ENCODE data around the gene CDC37.
A peak's percentile ranks its signal among the peaks of the same experiment; 100 is the strongest.

Gene CDC37

DNA sequence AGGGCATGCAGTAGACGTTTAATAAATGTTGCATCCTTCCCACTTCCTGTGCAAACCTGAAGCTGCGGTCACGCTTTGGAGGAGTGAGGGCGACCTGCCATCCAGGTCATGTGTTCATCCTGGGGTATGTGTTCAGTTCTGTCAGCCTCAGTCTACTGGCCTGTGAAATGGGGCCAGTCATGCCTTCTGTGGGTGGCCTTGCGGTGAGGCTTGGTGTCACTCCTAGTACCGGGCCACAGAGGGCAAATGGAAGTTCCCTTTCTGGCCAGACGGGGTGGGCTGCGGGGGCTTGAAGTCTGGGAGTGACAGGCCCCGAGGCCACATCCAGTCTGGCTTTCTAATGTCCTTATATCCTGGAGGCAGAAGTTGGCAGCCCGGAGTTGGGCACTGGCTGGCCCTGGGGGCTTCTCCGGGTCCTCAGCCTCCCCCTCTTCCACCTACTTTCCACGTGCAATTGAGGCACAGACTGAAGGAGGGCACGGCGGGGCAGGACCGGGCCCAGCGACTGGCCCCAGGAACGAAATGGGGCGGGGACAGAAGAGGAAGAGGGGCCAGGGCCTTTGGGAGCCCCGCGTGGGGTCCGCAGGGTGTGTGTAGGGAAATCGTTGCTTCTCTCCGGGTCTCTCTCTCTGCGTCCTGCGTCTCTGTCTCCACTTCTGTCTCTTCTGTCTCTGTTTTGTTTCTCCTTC is 28.1 kb upstream of the CDC37 start:
- Histone ChIP-seq H3K4me3 (ENCODE audit: extremely low read depth, insufficient read depth, low read length, poor library complexity, severe bottlenecking) (peak overlapping the region; percentile 36), H3K36me3 (ENCODE audit: control insufficient read depth, insufficient read depth, low read length) (no peaks in the 10 kb centered on the region), H3K27ac (ENCODE audit: low read depth, low read length, severe bottlenecking) (no peak overlapping the region), H3K4me1 (ENCODE audit: control insufficient read depth, insufficient read depth, low read length, poor library complexity, severe bottlenecking) (peaks cover 15% of the 10 kb centered on the region), H3K9me3 (ENCODE audit: control insufficient read depth, low read length) (no peaks in the 10 kb centered on the region)
- WGBS, 2 experiments (ENCODE audit: insufficient coverage in 2 of 2), result 36 to 40% methylated on average over 16 of the region's 25 CpGs

- Histone ChIP-seq H3K9me3 (ENCODE audit: control insufficient read depth, low read length) (no peaks in the 10 kb centered on the region), H3K4me1 (ENCODE audit: control insufficient read depth, insufficient read depth, low read length, poor library complexity, severe bottlenecking) (peaks cover 15% of the 10 kb centered on the region), H3K4me3 (ENCODE audit: extremely low read depth, insufficient read depth, low read length, poor library complexity, severe bottlenecking) (peak overlapping the region; percentile 36), H3K36me3 (ENCODE audit: control insufficient read depth, insufficient read depth, low read length) (no peaks in the 10 kb centered on the region), H3K27ac (ENCODE audit: low read depth, low read length, severe bottlenecking) (no peak overlapping the region)
- WGBS, 2 experiments (ENCODE audit: insufficient coverage in 2 of 2), result 6 to 10% methylated on average over 42 to 59 of the region's 75 CpGs
Observed at GRCh38 chr19:10430505-10431253, 27.3 kb upstream of the CDC37 start.

DNA sequence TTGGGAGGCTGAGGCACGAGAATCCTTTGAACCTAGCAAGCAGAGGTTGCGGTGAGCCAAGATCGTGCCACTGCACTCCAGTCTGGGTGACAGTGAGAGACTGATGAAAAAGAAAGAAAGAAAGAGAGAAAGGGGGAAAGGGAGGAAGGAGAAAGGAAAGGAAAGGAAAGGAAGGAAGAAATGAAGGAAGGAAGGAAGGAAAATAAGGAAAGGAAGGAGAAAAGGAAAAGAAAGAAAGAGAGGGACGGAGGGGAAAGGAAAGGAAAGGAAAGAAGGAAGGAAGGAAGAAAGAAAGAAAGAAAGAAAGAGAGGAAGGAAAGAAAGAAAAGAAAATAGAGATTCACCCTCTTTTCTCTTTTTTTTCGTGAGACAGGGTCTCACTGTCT is 25.6 kb upstream of the CDC37 start:
- WGBS, 2 experiments (ENCODE audit: insufficient coverage in 2 of 2), result 78 to 85% methylated on average over 4 to 5 of the region's 5 CpGs
- no peak overlapping the region for H3K27ac ChIP-seq (ENCODE audit: low read depth, low read length, severe bottlenecking)
- H3K36me3 ChIP-seq (ENCODE audit: control insufficient read depth, insufficient read depth, low read length), result no peaks in the 10 kb centered on the region

GRCh38 chr19:10427169-10427568 is 23.8 kb upstream of the CDC37 start:
- Histone ChIP-seq H3K4me1 (ENCODE audit: control insufficient read depth, insufficient read depth, low read length, poor library complexity, severe bottlenecking) (peaks cover 12% of the 10 kb centered on the region), H3K36me3 (ENCODE audit: control insufficient read depth, insufficient read depth, low read length) (no peaks in the 10 kb centered on the region), H3K9me3 (ENCODE audit: control insufficient read depth, low read length) (no peaks in the 10 kb centered on the region), H3K27ac (ENCODE audit: low read depth, low read length, severe bottlenecking) (no peak overlapping the region), H3K4me3 (ENCODE audit: extremely low read depth, insufficient read depth, low read length, poor library complexity, severe bottlenecking) (no peak overlapping the region)
- 83 to 97% methylated on average over 6 of the region's 6 CpGs for WGBS, 2 experiments (ENCODE audit: insufficient coverage in 2 of 2)

More for the DNA sequence above, 25.6 kb upstream of the CDC37 start:
- no peak overlapping the region for H3K4me3 ChIP-seq (ENCODE audit: extremely low read depth, insufficient read depth, low read length, poor library complexity, severe bottlenecking)
- H3K9me3 ChIP-seq (ENCODE audit: control insufficient read depth, low read length), result no peaks in the 10 kb centered on the region
- H3K4me1 ChIP-seq (ENCODE audit: control insufficient read depth, insufficient read depth, low read length, poor library complexity, severe bottlenecking), result peaks cover 18% of the 10 kb centered on the region

GRCh38 chr19:10424011-10424637 is 20.8 kb upstream of the CDC37 start:
- no peaks in the 10 kb centered on the region for H3K9me3 ChIP-seq (ENCODE audit: control insufficient read depth, low read length)
- H3K27ac ChIP-seq (ENCODE audit: low read depth, low read length, severe bottlenecking), result no peak overlapping the region
- peak overlapping the region; percentile 31 for H3K4me3 ChIP-seq (ENCODE audit: extremely low read depth, insufficient read depth, low read length, poor library complexity, severe bottlenecking)
- WGBS, 2 experiments (ENCODE audit: insufficient coverage in 2 of 2), result 3 to 11% methylated on average over 16 to 30 of the region's 38 CpGs
- H3K4me1 ChIP-seq (ENCODE audit: control insufficient read depth, insufficient read depth, low read length, poor library complexity, severe bottlenecking), result peaks cover 12% of the 10 kb centered on the region
- no peaks in the 10 kb centered on the region for H3K36me3 ChIP-seq (ENCODE audit: control insufficient read depth, insufficient read depth, low read length)

DNA sequence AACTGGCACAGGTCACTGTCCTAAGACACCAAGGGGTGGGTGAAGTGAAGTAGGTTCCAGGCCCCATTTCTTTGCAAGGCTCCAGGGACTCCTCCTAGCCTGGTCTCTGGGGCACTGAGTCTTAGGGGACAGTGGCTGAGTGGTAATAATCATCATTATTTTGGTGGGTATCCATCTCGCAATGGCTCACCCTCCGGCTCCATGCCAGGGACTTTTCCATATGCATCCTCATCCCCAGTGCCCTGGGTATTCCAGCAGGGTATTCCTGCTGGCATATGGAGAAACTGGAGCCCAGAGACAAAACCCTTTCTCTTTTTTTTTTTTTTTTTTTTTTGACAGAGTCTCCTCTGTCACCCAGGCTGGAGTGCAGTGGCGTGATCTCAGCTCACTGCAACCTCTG is 19.5 kb upstream of the CDC37 start:
- WGBS, 2 experiments (ENCODE audit: insufficient coverage in 2 of 2), result 90 to 92% methylated on average over 2 of the region's 3 CpGs
- H3K4me1 ChIP-seq (ENCODE audit: control insufficient read depth, insufficient read depth, low read length, poor library complexity, severe bottlenecking), result peaks cover 16% of the 10 kb centered on the region
- no peaks in the 10 kb centered on the region for H3K9me3 ChIP-seq (ENCODE audit: control insufficient read depth, low read length)
- H3K27ac ChIP-seq (ENCODE audit: low read depth, low read length, severe bottlenecking), result no peak overlapping the region
- H3K36me3 ChIP-seq (ENCODE audit: control insufficient read depth, insufficient read depth, low read length), result no peaks in the 10 kb centered on the region
- H3K4me3 ChIP-seq (ENCODE audit: extremely low read depth, insufficient read depth, low read length, poor library complexity, severe bottlenecking), result no peak overlapping the region

- Histone ChIP-seq H3K9me3 (ENCODE audit: control insufficient read depth, low read length) (no peaks in the 10 kb centered on the region), H3K36me3 (ENCODE audit: control insufficient read depth, insufficient read depth, low read length) (no peaks in the 10 kb centered on the region), H3K4me1 (ENCODE audit: control insufficient read depth, insufficient read depth, low read length, poor library complexity, severe bottlenecking) (peaks cover 23% of the 10 kb centered on the region), H3K4me3 (ENCODE audit: extremely low read depth, insufficient read depth, low read length, poor library complexity, severe bottlenecking) (no peak overlapping the region), H3K27ac (ENCODE audit: low read depth, low read length, severe bottlenecking) (no peak overlapping the region)
- 70 to 74% methylated on average over 4 of the region's 4 CpGs for WGBS, 2 experiments (ENCODE audit: insufficient coverage in 2 of 2)
Observed at GRCh38 chr19:10422046-10422461, 18.7 kb upstream of the CDC37 start.

GRCh38 chr19:10421240-10422045 is 18.1 kb upstream of the CDC37 start:
- no peak overlapping the region for H3K27ac ChIP-seq (ENCODE audit: low read depth, low read length, severe bottlenecking)
- H3K9me3 ChIP-seq (ENCODE audit: control insufficient read depth, low read length), result no peaks in the 10 kb centered on the region
- WGBS, 2 experiments (ENCODE audit: insufficient coverage in 2 of 2), result 31 to 36% methylated on average over 6 to 16 of the region's 17 CpGs
- peak overlapping the region; percentile 54 for H3K4me3 ChIP-seq (ENCODE audit: extremely low read depth, insufficient read depth, low read length, poor library complexity, severe bottlenecking)
- no peaks in the 10 kb centered on the region for H3K36me3 ChIP-seq (ENCODE audit: control insufficient read depth, insufficient read depth, low read length)
- H3K4me1 ChIP-seq (ENCODE audit: control insufficient read depth, insufficient read depth, low read length, poor library complexity, severe bottlenecking), result peaks cover 23% of the 10 kb centered on the region

GRCh38 chr19:10420444-10421239 is 17.3 kb upstream of the CDC37 start, which contains the start of gene PDE4A:
Gene PDE4A (plus strand): TSS chr19:10420538. CDS start chr19:10420765, 227 bp downstream.
- peak within 1 kb of the TSS; percentile 54 for H3K4me3 ChIP-seq (ENCODE audit: extremely low read depth, insufficient read depth, low read length, poor library complexity, severe bottlenecking)
- H3K4me1 ChIP-seq (ENCODE audit: control insufficient read depth, insufficient read depth, low read length, poor library complexity, severe bottlenecking), result peaks cover 23% of the 10 kb centered on the region
- H3K27ac ChIP-seq (ENCODE audit: low read depth, low read length, severe bottlenecking), result no peak within 1 kb of the TSS
- H3K36me3 ChIP-seq (ENCODE audit: control insufficient read depth, insufficient read depth, low read length), result no peaks in the 10 kb centered on the region
- WGBS, 2 experiments (ENCODE audit: insufficient coverage in 2 of 2), result 0 to 1% methylated on average over 64 to 88 of the region's 104 CpGs
- H3K9me3 ChIP-seq (ENCODE audit: control insufficient read depth, low read length), result no peaks in the 10 kb centered on the region
